GM12865 (cell line): ENCODE data around the gene GDF7.
A peak's percentile ranks its signal among the peaks of the same experiment; 100 is the strongest.

Experiments
- DNase-seq: peaks from one replicate; pipeline ENCODE4 v3.0.0; 2010; ENCODE audit warnings: low read depth
- H3K4me3 ChIP-seq: 2 replicates; pipeline ENCODE4 v1.5.1; 2011; ENCODE audit warnings: mild to moderate bottlenecking, low read depth, low read length, control low read depth
- TF ChIP-seq, protein P1 (sequence below): IDR thresholded peaks from 2 replicates; pipeline ENCODE4 v1.5.1; 2011; ENCODE audit warnings: low read length, control low read depth, low read depth, inconsistent platforms; ENCODE audit not compliant: insufficient read depth; ENCODE audit errors: missing control alignments

The GDF7 gene

DNA sequence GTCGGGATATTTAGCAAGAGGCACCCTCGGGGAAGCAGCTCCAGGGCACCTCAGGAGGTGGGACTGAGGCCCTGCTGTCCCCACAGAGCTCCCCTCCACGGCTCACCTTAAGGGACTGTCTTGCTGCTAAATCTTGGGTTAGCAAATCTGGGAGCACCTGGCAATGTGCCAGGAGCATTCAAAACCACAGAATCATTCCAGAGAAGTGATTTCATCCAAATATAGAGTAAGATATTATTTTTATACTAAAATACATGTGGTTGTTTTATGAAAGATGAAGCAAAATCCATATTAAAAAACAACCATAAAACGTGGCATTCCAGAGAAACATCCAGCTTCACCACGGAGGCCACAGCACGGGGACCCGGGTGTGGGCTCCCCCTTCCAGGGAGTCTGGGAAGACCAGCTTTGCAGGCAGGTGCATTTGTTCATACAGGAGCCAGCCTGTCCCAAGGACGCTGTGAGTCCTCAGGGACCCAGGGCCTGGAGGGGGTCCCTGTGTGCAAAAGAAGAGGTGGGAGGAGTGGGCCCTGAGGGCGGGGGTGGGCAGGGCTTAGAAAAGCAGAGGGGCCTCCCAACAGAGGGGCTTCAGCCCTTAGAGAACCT, 32.3 kb upstream of the GDF7 start:
- H3K4me3 ChIP-seq: no peak overlapping the region
- DNase-seq: no peak
- TF ChIP-seq, protein P1, sequence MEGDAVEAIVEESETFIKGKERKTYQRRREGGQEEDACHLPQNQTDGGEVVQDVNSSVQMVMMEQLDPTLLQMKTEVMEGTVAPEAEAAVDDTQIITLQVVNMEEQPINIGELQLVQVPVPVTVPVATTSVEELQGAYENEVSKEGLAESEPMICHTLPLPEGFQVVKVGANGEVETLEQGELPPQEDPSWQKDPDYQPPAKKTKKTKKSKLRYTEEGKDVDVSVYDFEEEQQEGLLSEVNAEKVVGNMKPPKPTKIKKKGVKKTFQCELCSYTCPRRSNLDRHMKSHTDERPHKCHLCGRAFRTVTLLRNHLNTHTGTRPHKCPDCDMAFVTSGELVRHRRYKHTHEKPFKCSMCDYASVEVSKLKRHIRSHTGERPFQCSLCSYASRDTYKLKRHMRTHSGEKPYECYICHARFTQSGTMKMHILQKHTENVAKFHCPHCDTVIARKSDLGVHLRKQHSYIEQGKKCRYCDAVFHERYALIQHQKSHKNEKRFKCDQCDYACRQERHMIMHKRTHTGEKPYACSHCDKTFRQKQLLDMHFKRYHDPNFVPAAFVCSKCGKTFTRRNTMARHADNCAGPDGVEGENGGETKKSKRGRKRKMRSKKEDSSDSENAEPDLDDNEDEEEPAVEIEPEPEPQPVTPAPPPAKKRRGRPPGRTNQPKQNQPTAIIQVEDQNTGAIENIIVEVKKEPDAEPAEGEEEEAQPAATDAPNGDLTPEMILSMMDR: no peak

DNA sequence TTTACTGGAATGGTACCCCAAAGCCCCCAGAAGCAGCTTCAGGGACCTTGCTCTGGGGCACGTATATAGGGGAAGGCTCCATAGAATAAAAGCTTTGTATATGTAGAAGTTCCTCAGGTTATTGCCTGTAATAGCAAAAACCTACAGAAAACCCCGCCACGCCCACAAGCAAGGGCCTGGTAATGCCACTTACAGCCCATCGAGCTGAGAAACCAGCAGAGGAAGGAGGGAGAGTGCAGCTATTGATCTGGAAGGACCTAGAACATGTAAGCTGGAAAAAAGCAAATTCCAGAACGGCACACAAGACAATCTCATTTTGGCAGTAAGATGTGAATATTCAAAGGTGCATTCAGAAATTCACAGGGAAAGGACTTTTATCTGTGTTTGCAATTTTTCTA, 31.8 kb upstream of the GDF7 start:
- DNase-seq: no peak
- TF ChIP-seq, protein P1: no peak
- no peak overlapping the region for H3K4me3 ChIP-seq

DNA sequence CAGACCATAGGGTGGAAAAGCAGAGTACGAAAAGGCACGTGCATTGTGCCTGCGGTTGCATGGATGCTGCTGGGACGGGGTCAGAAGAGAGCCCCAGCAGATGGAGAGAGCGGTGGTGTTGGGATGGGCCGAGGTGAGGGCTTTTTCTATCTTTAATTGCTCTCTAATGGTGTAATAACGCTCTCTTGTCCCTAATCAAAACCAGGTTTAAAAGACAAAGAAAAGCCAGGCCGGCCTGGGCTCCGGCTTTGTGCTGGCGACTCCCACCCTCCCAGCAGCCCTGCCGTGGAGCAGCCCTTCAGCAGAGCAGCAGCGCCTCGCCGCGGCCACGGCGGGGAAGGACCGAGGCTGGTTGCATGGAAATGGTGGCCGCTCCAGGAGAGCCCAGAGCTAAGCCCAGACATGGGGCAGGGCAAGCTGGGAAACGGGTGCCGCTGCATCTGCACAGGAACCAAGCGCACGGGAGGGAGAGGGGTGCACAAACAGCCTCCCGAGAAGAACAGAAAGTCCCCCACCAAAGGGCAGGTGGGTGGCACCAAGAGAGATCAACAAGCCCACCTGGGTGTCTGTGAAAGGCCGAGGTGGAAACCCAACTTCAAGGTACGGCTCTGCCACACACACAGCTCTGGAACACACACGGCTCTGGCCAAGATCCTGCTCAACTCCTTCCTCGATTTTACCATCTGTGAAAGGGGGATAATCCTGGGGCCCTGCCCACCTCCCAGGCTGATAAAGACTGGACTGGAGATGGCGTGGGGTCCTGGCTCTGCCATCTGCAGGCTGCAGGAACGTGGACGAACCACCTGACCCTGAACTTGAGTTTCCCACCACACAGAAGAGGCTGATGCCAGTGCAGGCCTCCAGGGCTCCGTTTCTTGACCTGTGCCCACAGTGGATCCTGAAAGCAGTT, 31.0 kb upstream of the GDF7 start:
- TF ChIP-seq, protein P1: peak; percentile 95
- DNase-seq: peak; percentile 84
- no peak overlapping the region for H3K4me3 ChIP-seq

DNA sequence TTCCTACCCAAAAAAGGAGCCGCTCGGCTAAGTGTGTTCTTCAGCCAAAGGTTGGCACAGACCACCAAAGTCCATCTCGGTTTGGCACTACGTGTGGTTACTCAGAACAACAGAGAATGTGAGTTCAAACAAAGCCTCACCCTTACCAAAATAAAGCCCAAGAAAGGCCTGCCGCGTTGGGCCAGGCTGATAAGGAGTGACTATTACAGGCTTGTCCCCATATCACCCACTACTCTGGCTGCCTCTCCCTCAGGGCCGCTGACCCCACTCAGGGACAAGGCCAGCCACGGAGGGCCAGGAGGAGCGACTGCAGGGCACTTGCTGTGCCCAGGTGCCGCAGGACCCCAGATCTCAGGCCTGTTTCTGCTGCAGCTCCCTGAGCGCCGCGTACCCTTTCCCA, 29.8 kb upstream of the GDF7 start:
- TF ChIP-seq, protein P1: no peak
- H3K4me3 ChIP-seq: no peak overlapping the region
- no peak for DNase-seq

DNA sequence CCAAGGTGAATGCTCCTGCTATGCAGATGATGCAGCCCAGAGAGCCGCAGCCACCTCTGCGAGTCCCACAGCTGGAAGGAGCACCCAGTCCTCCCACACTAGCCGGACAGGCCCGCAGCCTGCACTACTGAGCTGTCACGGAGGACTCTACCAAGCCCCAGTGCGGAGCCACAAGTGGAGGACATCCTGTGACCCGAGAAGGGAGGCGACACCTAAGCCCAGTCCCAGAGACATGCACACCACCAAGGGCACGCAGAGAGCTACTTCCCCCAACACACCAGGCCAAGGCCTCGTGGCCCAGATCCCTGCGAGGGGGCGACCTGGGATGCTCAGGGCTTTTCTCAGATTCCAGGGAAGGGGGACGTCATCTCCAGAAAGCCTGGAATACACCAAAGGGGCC, 28.9 kb upstream of the GDF7 start:
- TF ChIP-seq, protein P1: no peak
- no peak overlapping the region for H3K4me3 ChIP-seq
- no peak for DNase-seq

DNA sequence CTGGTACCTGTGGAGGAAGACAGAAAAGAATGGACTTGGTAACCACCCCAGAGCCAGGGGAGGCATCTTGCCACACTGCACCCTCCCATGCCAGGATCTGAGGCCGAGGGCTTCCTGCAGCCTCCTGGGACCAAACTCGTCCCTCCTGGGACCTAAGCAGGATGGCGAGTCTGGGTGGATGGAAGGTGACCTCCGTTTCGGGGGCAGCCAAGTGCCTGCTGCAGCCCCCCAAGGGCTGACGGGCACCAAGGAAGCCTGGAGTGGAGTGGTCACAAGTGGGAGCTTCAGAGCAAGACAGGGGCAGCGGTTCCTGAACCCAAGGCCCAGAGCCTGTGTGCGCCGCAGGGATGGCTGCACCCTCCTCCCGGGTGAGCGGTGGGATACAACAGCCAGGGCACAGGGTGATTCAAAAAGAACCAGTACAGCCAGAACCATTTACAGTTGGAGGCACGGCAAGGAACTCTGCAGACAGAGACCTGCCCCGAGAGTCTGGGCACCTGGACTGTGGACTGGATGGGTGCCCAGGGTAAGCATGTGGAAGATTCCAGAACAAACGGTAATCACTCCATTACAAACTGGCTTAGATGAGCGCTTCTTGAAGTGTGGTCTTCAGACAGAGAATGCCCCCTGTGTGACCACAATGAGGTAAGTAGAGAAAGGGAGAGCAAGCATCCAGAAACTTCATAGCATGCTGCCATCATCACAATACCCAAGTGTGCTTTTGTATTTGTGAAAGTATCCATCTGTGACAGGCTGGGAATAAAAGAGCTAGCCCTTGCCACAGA, 28.1 kb upstream of the GDF7 start:
- no peak overlapping the region for H3K4me3 ChIP-seq
- TF ChIP-seq, protein P1: no peak
- no peak for DNase-seq
